IMR-90 (cell line): Measurements from ENCODE around the gene AZU1. TPM values are rescaled to one million over a fixed set of nuclear protein-coding genes. Genes with fewer than 3 reads are reported as not detected.

Source experiments
- ATAC-seq: fragments of 200-7000 bp; cut with Tn5 transposase; 2 replicates; pipeline ENCODE4 v1.9.1; 2020; ENCODE audit warnings: low read depth, mild to moderate bottlenecking, moderate library complexity
- BruUV-seq: library from RNA; stranded (reverse); fragments of 400-500 nt; replicated peaks from 2 replicates; lab custom pipeline; 2021; lab: Mats Ljungman, UMichigan
- CTCF ChIA-PET: fragments of 300-600 bp; formaldehyde crosslinking; extraction: SDS; loops from one replicate; lab custom pipeline; 2021; ENCODE audit warnings: antibody characterized with exemption; lab: Yijun Ruan, JAX
- POLR2A ChIA-PET: fragments of 300-600 bp; sonication (Branson Sonifier 250); formaldehyde crosslinking; loops from one replicate; lab custom pipeline; 2022; ENCODE audit warnings: antibody characterized with exemption; ENCODE audit not compliant: unreplicated experiment; lab: Charles Lee
- DNase-seq: peaks from one replicate; pipeline ENCODE4 v3.0.0; 2013
- H2AFZ ChIP-seq: replicated peaks from 2 replicates; pipeline ENCODE3; 2013; ENCODE audit warnings: low read length, mild to moderate bottlenecking; ENCODE audit not compliant: poor library complexity
- H2AK5ac ChIP-seq: 2 replicates; pipeline ENCODE4 v1.6.1; 2013; ENCODE audit warnings: low read depth, low read length, inconsistent platforms
- H2AK9ac ChIP-seq: replicated peaks from 2 replicates; pipeline ENCODE3; 2013; ENCODE audit warnings: mild to moderate bottlenecking, low read depth, low read length, moderate library complexity; ENCODE audit not compliant: poor library complexity
- H2BK120ac ChIP-seq: 2 replicates; pipeline ENCODE4 v1.6.1; 2013; ENCODE audit warnings: low read depth, low read length, inconsistent platforms
- H2BK15ac ChIP-seq: 3 replicates; pipeline ENCODE4 v1.6.1; 2013; ENCODE audit warnings: low read depth, low read length, inconsistent platforms
- H2BK20ac ChIP-seq: 2 replicates; pipeline ENCODE4 v1.6.1; 2013; ENCODE audit warnings: low read depth, mild to moderate bottlenecking, inconsistent platforms, low read length, moderate library complexity
- H2BK5ac ChIP-seq: 2 replicates; pipeline ENCODE4 v1.6.1; 2013; ENCODE audit warnings: mild to moderate bottlenecking, low read depth, low read length, inconsistent platforms; ENCODE audit not compliant: poor library complexity, severe bottlenecking
- H3K14ac ChIP-seq: replicated peaks from 2 replicates; pipeline ENCODE4 v1.6.1; 2013; ENCODE audit warnings: low read depth, low read length, inconsistent platforms
- H3K18ac ChIP-seq: 2 replicates; pipeline ENCODE4 v1.6.1; 2013; ENCODE audit warnings: low read depth, low read length, control low read depth
- H3K23ac ChIP-seq: 2 replicates; pipeline ENCODE4 v1.6.1; 2013; ENCODE audit warnings: low read depth, low read length, inconsistent platforms
- H3K27ac ChIP-seq: 2 replicates; pipeline ENCODE4 v1.5.1; 2013; ENCODE audit warnings: mild to moderate bottlenecking, control low read depth, low read length; ENCODE audit not compliant: insufficient read depth
- H3K27me3 ChIP-seq: 2 replicates; pipeline ENCODE4 v1.6.1; 2013; ENCODE audit warnings: low read length; ENCODE audit not compliant: control insufficient read depth, insufficient read depth
- H3K36me3 ChIP-seq: 2 replicates; pipeline ENCODE4 v1.6.1; 2013; ENCODE audit warnings: low read length, mixed read lengths; ENCODE audit not compliant: control insufficient read depth, insufficient read depth
- H3K4ac ChIP-seq: 2 replicates; pipeline ENCODE4 v1.6.1; 2013; ENCODE audit warnings: low read depth, low read length, inconsistent platforms
- H3K4me1 ChIP-seq: 2 replicates; pipeline ENCODE4 v1.6.1; 2013; ENCODE audit warnings: low read length, mixed read lengths; ENCODE audit not compliant: control insufficient read depth, insufficient read depth
- H3K4me2 ChIP-seq: 2 replicates; pipeline ENCODE4 v1.6.1; 2013; ENCODE audit warnings: low read depth, mild to moderate bottlenecking, control low read depth, low read length, moderate library complexity
- H3K4me3 ChIP-seq: 2 replicates; pipeline ENCODE4 v1.5.1; 2013; ENCODE audit warnings: low read depth, mild to moderate bottlenecking, control low read depth, low read length, moderate library complexity; ENCODE audit not compliant: insufficient read depth
- H3K56ac ChIP-seq: 2 replicates; pipeline ENCODE4 v1.6.1; 2013; ENCODE audit warnings: low read length, inconsistent platforms; ENCODE audit not compliant: insufficient read depth; ENCODE audit errors: extremely low read depth
- H3K79me1 ChIP-seq, 2 experiments: 2 replicates each; pipeline ENCODE4 v1.6.1; 2013; ENCODE audit warnings: low read length in 2 of 2, inconsistent platforms in 1 of 2, low read depth in 1 of 2
- H3K9ac ChIP-seq: 2 replicates; pipeline ENCODE4 v1.6.1; 2013; ENCODE audit warnings: low read depth, low read length, control low read depth
- H3K9me1 ChIP-seq: 2 replicates; pipeline ENCODE4 v1.6.1; 2013; ENCODE audit warnings: low read length, inconsistent platforms; ENCODE audit not compliant: insufficient read depth
- H3K9me3 ChIP-seq: 2 replicates; pipeline ENCODE4 v1.6.1; 2013; ENCODE audit warnings: low read length; ENCODE audit not compliant: control insufficient read depth, insufficient read depth
- H4K20me1 ChIP-seq: 2 replicates; pipeline ENCODE4 v1.6.1; 2013; ENCODE audit warnings: low read length, inconsistent platforms; ENCODE audit not compliant: insufficient read depth
- H4K5ac ChIP-seq: 2 replicates; pipeline ENCODE4 v1.6.1; 2013; ENCODE audit warnings: mild to moderate bottlenecking, low read depth, low read length, control low read depth
- H4K8ac ChIP-seq, 2 experiments: 2 replicates each; pipeline ENCODE4 v1.6.1; 2013; ENCODE audit warnings: low read depth in 2 of 2, low read length in 2 of 2, control low read depth in 1 of 2, inconsistent platforms in 1 of 2
- H4K91ac ChIP-seq: 2 replicates; pipeline ENCODE4 v1.6.1; 2013; ENCODE audit warnings: low read depth, low read length, inconsistent platforms; ENCODE audit not compliant: insufficient read depth
- MAFK ChIP-seq: IDR thresholded peaks from 2 replicates; pipeline ENCODE4 v1.6.1; 2012; ENCODE audit warnings: low read depth, low read length, improper control_type of control experiment
- POLR2A ChIP-seq: IDR thresholded peaks from 2 replicates; pipeline ENCODE4 v1.6.1; 2012; ENCODE audit warnings: mild to moderate bottlenecking, low read depth, low read length
- WGBS, 2 experiments: methylation state at CpG; one replicate each; pipeline versions ENCODE4 v1.1.5 to v1.1.7; 2013; ENCODE audit warnings: missing lambda C conversion rate in 2 of 2; ENCODE audit not compliant: insufficient read length in 1 of 2; ENCODE audit errors: extremely low coverage in 2 of 2; 5-methylcytosine and 5-hydroxymethylcytosine counted together
- dilution Hi-C: fragments of 300-500 bp; cut with HindIII; formaldehyde crosslinking; loops from one replicate; pipeline ENCODE4 v1.14.3; 2018; ENCODE audit warnings: low sequenced_read_pairs; ENCODE audit not compliant: unreplicated experiment
- in situ Hi-C: fragments of 300-500 bp; cut with MboI; formaldehyde crosslinking; loops from 3 replicates; pipeline ENCODE4 v1.14.3; 2019; ENCODE audit warnings: low sequenced_read_pairs, inconsistent platforms, mixed read lengths
- intact Hi-C: fragments of 100-400 bp; cut with micrococcal nuclease; formaldehyde crosslinking; loops from 2 replicates; pipeline ENCODE4 v1.10.0; 2022
- polyA plus RNA-seq, 3 experiments: library from polyadenylated mRNA; depleted of rRNA; stranded (reverse); fragments of >200 nt; gene quantifications; 2 replicates each; pipeline ENCODE4 v1.2.3, GENCODE V29; 2012; ENCODE audit warnings: low replicate concordance in 1 of 3
- total RNA-seq: library from RNA; depleted of rRNA; stranded (reverse); fragments of >200 nt; gene quantifications from 2 replicates; pipeline ENCODE4 v1.2.3, GENCODE V29; 2012

The AZU1 gene
- total and polyA plus RNA-seq, 2 of the 4 experiments (the other 2 are of a cell fraction), result 0.12 TPM; not detected in 1

- Histone ChIP-seq H2AK9ac (no peak overlapping the region), H3K23ac (no peak overlapping the region), H2AK5ac (no peak overlapping the region), H4K8ac (no peak overlapping the region), H3K9me3 (no peaks in the 10 kb centered on the region), H3K27ac (no peak overlapping the region), H3K4me3 (no peak overlapping the region), H2BK5ac (no peak overlapping the region), H3K4ac (no peak overlapping the region), H3K14ac (no peak overlapping the region), H3K79me1 (peaks cover 7 to 22% of the 10 kb centered on the region in 2 experiments; a peak in 2 of 4 replicates), H4K5ac (no peak overlapping the region), H3K9me1 (no peaks in the 10 kb centered on the region; the same call in 1 of the 2 replicates), H3K36me3 (peaks cover 16% of the 10 kb centered on the region), H3K56ac (no peak overlapping the region), H3K9ac (no peak overlapping the region), H2BK15ac (no peak overlapping the region), H2AFZ (no peak overlapping the region), H3K18ac (no peak overlapping the region), H4K91ac (no peak overlapping the region), H3K4me2 (no peak overlapping the region), H3K4me1 (peaks cover 22% of the 10 kb centered on the region), H2BK120ac (no peak overlapping the region), H4K20me1 (peaks cover 12% of the 10 kb centered on the region), H2BK20ac (no peak overlapping the region), H3K27me3 (no peaks in the 10 kb centered on the region)
- 86% methylated on average over 19 of the region's 38 CpGs; no CpG with 5 or more reads in 1 of the 2 experiments for WGBS, 2 experiments
- no peak for ATAC-seq
- no TSS peak for BruUV-seq
- CTCF ChIA-PET, result no interaction called here
- in situ Hi-C loops, result no loop called here
- TF ChIP-seq MAFK, result no peak
- no peak for TF ChIP-seq POLR2A
- no peak for DNase-seq
- dilution Hi-C loops, result no loop called here
- POLR2A ChIA-PET, result no interaction called here
- intact Hi-C loops, result loop anchor here (5.0 to 10.0 kb wide), 3 partner anchors 45 to 202 kb away; partner anchors contain the start of genes R3HDM4, RNF126 and WDR18
These were observed 39.2 kb downstream of the AZU1 start for GRCh38 chr19:866769-867300.
